ENCODE measurements around the gene HHIPL1. TPM values are rescaled to one million over a fixed set of nuclear protein-coding genes. Genes with fewer than 3 reads are reported as not detected.

The HHIPL1 gene
- total RNA-seq, 2 experiments from 2014 or later = 0.29 to 0.38 TPM

DNA sequence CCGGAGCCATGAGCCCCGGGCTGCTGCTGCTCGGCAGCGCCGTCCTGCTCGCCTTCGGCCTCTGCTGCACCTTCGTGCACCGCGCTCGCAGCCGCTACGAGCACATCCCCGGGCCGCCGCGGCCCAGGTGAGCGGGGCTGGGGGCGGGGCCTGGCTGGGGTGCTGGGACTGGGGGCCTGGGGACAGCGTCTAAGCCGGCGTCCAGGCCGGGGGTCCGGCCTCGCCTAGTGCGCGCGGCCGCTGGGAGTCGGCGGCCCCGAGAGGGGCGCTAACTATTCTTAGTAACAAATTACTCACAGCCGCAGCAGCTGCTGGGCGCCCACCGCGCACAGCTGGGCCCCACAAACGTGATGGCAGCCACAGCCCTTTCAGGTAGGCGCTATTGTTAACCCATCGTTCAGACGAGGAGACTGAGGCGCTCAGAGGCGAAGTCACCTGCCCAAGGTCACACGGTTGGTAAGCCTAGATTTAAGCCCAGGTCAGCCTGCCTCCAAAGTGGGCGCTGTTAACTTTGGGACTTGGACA, 39.5 kb downstream of the HHIPL1 start:
- ChIA-PET POLR2A (interaction anchor here (0.9 to 1.2 kb wide), 4 partner anchors 18 to 691 kb away, joined by 3 to 8 read pairs (median 4); partner anchors contain the start of genes CCDC85C, CCNK and SETD3), CTCF (interaction anchor here (0.6 to 1.5 kb wide), 8 partner anchors 11 to 202 kb away, joined by 3 to 6 read pairs (median 3); partner anchors contain the start of gene CCDC85C)
- no peak for DNase-seq
- Mint-ChIP-seq H3K4me3 (no peak overlapping the region), H3K36me3 (no peaks in the 10 kb centered on the region), H3K4me1 (ENCODE audit: low read depth) (peaks cover 5% of the 10 kb centered on the region), H3K27ac (no peak overlapping the region), H3K9me3 (no peaks in the 10 kb centered on the region), H3K27me3 (peaks cover 9% of the 10 kb centered on the region)
- intact Hi-C loops (cut with micrococcal nuclease) = loop anchor here (1.0 to 10.0 kb wide), 3 partner anchors 167 to 510 kb away; partner anchors contain the start of gene CCNK

DNA sequence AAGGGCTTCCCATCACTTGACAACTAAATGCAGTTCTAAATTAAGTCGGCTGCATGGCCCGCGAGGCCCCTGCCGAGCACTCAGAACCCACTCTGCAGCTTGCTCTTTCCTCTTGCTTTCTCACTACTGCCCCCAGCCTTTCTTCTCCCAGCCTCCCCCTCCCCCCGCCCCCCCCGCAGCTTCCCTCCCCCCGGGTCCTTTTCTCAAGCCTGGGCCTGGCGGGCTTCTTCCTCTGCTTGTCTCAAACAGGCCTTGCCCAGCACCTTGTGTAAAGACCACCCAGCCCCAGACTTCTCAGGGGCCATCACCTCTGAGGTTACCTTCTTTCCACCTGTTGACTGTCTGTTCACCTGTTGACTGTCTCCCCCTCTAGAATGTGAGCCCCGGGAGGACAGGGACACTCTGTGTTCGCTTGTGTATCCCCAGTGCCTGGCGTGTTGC, 40.2 kb downstream of the HHIPL1 start:
- ChIA-PET CTCF (interaction anchor here (1.5 kb wide), 1 partner anchor 201 kb away, joined by 5 read pairs; no protein-coding TSS in a partner anchor), POLR2A (interaction anchor here (1.2 kb wide), 1 partner anchor 204 kb away, joined by 3 read pairs; the partner anchor contains the start of genes CCNK and SETD3)
- H3K4me1 Mint-ChIP-seq (ENCODE audit: low read depth) = peaks cover 5% of the 10 kb centered on the region
- H3K27me3 Mint-ChIP-seq = peaks cover 16% of the 10 kb centered on the region
- H3K36me3 Mint-ChIP-seq = no peaks in the 10 kb centered on the region
- no peak for DNase-seq
- H3K27ac Mint-ChIP-seq = no peak overlapping the region
- peak overlapping the region; percentile 34 for H3K4me3 Mint-ChIP-seq
- no peaks in the 10 kb centered on the region for H3K9me3 Mint-ChIP-seq
- intact Hi-C loops (cut with micrococcal nuclease) = loop anchor here (10.0 kb wide), 1 partner anchor 510 kb away; no protein-coding TSS in a partner anchor

DNA sequence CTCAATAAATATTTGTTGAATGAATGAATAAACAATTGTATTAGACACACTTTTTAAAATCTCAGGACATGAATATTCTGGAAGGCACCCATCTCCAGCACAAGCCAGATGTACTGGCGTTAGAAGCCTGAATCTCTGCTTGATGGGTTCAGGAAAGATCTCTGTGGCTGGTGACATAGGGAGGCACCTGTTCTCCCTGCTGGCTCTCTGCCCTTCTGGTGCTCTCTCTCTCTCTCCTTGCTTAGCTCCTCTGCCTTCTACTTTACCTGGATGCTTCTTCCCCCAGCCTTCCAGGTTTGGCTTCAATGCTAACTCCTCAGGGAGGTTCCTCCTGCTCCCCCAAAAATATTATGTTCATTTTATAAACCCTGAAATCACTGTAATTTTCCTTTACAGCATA, 40.7 kb downstream of the HHIPL1 start:
- Mint-ChIP-seq H3K4me3 (peak overlapping the region; percentile 34), H3K4me1 (ENCODE audit: low read depth) (peaks cover 5% of the 10 kb centered on the region), H3K27ac (no peak overlapping the region), H3K9me3 (no peaks in the 10 kb centered on the region), H3K36me3 (no peaks in the 10 kb centered on the region), H3K27me3 (peaks cover 19% of the 10 kb centered on the region)
- ChIA-PET POLR2A (no interaction called here), CTCF (no interaction called here)
- DNase-seq = no peak
- intact Hi-C loops (cut with micrococcal nuclease) = loop anchor here (10.0 kb wide), 1 partner anchor 509 kb away; no protein-coding TSS in a partner anchor

DNA sequence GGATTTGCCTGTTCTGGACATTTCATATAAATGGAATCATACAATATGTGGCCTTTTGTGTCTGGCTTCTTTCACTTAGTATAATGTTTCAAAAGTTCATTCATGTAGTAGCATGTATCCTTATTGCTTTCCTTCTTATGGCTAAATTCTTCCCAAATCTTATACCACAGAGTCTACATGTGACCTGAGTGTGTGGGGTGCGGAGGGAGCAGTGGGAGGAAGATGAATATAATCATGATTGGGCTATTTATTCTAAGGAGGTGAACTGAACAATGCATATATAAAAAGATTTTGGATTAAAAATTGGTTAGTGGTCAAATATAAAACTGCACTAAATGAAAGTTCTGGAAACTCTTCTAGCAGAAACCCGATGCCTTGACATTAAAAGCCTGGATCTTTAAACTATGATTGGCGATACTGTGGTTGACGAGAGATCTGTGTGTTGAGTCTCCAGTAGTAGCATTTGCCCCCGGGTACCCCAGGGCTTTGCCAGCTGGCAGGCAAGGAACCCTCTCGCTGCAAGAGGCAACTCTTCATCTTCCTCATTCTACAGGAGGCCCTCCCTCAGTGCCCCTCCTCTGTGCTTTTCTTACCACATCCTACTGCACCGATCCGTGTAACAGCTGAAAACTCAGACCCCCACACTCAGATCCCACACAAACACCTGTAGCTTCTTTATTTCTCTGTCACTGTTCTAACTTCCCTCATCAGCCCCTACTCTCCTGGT, 41.8 kb downstream of the HHIPL1 start:
- Mint-ChIP-seq H3K4me3 (no peak overlapping the region), H3K27ac (no peak overlapping the region), H3K36me3 (no peaks in the 10 kb centered on the region), H3K27me3 (peaks cover 22% of the 10 kb centered on the region), H3K9me3 (no peaks in the 10 kb centered on the region), H3K4me1 (ENCODE audit: low read depth) (peaks cover 5% of the 10 kb centered on the region)
- ChIA-PET CTCF (interaction anchor here (1.6 to 2.5 kb wide), 2 partner anchors 10 to 205 kb away, joined by 4 to 12 read pairs; no protein-coding TSS in a partner anchor), POLR2A (no interaction called here)
- no peak for DNase-seq
- intact Hi-C loops (cut with micrococcal nuclease) = loop anchor here (10.0 kb wide), 1 partner anchor 508 kb away; no protein-coding TSS in a partner anchor

DNA sequence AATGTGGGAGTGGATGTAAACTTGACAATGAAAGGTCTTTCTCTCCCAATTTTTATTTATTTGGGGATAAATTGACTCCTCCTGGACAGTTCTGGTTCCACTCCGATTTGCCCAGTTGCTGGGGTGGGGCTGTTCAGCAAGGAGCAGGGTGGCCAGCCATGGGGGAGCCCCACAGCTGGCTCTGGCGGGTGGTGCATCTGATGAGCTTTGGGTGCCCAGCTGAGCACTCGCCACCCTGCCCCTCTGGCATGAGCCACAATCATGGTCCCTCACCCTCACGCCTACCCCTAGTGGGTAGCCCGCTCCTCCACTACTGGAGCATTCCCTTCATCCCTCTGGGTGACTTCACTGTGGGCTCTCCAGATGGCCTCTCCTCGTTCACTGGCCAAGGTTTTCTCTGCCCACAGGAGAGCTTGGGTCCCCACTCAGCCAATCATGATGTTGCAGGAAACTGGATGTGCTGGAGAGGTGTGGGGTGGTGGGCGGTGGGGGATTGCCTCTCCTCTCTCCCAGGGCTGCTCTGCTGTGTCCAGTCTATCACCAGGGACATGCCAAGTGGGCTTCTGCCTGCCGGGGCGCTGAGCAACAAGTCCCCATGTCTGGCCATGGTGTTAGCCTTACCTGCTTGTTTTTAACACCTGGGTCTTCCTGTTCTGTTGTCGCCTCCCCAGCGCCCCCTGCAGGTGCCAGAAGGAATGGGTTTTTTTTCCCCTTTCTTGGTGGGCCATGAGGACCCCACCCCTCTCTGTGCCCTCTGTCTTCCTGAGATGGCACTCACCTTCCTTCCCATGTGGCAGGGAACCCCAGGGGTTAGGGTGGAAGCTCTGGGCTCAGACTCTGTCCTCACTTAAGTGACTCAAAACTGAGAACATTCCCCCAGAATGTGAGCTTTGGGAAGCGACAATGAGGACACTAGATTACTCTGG, 42.6 kb downstream of the HHIPL1 start:
- intact Hi-C loops (cut with micrococcal nuclease) = loop anchor here (10.0 kb wide), 1 partner anchor 507 kb away; no protein-coding TSS in a partner anchor
- Mint-ChIP-seq H3K27ac (no peak overlapping the region), H3K27me3 (peaks cover 22% of the 10 kb centered on the region), H3K36me3 (no peaks in the 10 kb centered on the region), H3K9me3 (no peaks in the 10 kb centered on the region), H3K4me3 (no peak overlapping the region), H3K4me1 (ENCODE audit: low read depth) (peaks cover 5% of the 10 kb centered on the region)
- POLR2A ChIA-PET = no interaction called here
- CTCF ChIA-PET = interaction anchor here (0.7 to 2.5 kb wide), 12 partner anchors 8 to 204 kb away, joined by 3 to 12 read pairs (median 4); no protein-coding TSS in a partner anchor
- DNase-seq = peak; percentile 39

DNA sequence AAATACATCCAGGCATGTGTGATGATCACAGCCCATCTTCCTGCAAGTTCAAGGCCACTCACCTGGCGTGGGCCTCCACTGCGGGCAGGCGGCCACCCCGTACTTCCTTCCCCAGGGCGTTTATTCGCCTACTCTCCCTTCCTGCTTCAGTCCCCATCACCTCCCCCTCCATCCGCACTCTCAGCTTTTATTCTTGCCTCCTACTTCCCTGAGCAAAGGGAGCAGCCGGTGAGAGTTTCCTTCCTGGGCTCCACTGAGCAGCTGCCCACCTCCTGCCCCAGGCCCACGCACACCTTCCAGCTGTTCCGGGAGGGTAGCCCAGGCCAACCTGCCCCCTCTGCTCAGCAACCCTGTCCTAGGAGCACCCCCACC, 43.3 kb downstream of the HHIPL1 start:
- ChIA-PET POLR2A (no interaction called here), CTCF (interaction anchor here (0.7 to 2.5 kb wide), 13 partner anchors 8 to 203 kb away, joined by 3 to 12 read pairs (median 4); no protein-coding TSS in a partner anchor)
- no peaks in the 10 kb centered on the region for H3K9me3 Mint-ChIP-seq
- no peak for DNase-seq
- no peaks in the 10 kb centered on the region for H3K36me3 Mint-ChIP-seq
- H3K27me3 Mint-ChIP-seq = peaks cover 22% of the 10 kb centered on the region
- H3K27ac Mint-ChIP-seq = no peak overlapping the region
- H3K4me1 Mint-ChIP-seq (ENCODE audit: low read depth) = peaks cover 5% of the 10 kb centered on the region
- intact Hi-C loops (cut with micrococcal nuclease) = loop anchor here (10.0 kb wide), 1 partner anchor 507 kb away; no protein-coding TSS in a partner anchor
- no peak overlapping the region for H3K4me3 Mint-ChIP-seq

DNA sequence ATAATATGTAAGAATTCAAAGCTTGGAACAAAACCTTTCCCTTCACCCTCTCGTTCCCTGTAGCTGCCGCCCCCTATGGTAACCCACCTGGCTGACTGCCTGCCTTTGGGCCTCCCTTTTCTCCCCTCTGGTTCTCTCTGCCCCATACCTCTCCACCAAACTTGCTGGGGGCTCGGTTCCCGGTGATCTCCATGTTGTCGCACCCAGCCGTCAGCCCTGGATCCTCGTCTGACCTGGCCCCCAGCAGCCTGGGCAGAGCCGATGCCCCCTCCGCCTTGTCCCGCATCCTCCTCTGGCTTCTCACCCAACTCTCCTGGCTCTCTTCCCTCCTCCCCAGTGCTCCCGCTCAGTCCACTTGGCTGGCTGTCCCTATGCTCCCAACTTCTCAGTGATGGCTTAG, 43.7 kb downstream of the HHIPL1 start:
- Mint-ChIP-seq H3K4me3 (no peak overlapping the region), H3K27ac (no peak overlapping the region), H3K9me3 (no peaks in the 10 kb centered on the region), H3K4me1 (ENCODE audit: low read depth) (peaks cover 5% of the 10 kb centered on the region), H3K27me3 (peaks cover 22% of the 10 kb centered on the region), H3K36me3 (no peaks in the 10 kb centered on the region)
- CTCF ChIA-PET = interaction anchor here (0.7 to 2.5 kb wide), 11 partner anchors 8 to 199 kb away, joined by 3 to 12 read pairs (median 4); no protein-coding TSS in a partner anchor
- POLR2A ChIA-PET = no interaction called here
- intact Hi-C loops (cut with micrococcal nuclease) = loop anchor here (10.0 kb wide), 1 partner anchor 506 kb away; no protein-coding TSS in a partner anchor
- no peak for DNase-seq

DNA sequence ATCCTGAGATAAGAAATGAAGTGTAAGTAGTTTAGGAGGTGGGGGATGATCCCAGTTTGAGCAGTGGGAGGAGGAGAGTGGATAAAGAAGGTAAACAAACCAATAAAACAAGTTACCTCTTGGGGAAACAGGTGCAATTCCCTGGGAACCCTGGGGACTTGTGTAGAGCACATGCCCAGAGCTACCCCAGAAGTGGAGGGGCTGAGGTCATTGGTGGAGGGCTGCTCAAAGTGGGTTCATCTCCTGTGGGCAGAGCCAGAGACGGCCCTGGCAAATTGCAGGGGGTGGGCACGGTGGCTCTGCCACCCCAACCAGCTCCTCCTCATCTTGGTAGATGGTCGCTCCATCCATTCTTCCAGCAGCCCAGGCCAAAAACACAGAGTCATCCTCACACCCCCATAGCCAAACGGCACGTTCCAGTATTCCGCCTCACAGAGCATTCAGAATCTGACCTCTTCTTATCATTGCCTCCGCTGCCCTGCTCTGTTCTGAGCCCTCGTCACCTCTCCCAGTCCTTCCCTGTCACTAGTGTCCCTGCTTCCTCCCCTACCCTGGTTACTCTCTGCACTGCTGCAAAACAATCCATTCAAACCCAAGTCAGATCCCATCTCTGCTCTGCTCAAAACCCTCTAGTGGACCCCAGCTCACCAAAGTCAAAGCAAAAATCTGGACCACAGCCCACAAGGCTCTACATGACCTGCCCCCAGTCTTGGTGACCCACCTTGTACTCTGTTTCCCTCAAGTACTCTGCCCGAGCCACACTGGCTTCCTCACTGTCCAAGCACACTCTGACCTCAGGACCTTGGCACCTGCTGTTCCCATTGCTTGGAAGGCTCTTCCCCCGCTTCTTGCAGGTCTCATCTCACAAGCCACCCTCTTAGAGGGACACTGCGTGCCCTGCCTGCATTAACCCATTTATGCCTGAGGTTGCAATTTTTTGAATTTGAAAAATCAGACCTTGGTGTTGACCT, 44.6 kb downstream of the HHIPL1 start:
- POLR2A ChIA-PET = no interaction called here
- H3K27me3 Mint-ChIP-seq = peaks cover 22% of the 10 kb centered on the region
- H3K4me1 Mint-ChIP-seq (ENCODE audit: low read depth) = peaks cover 5% of the 10 kb centered on the region
- H3K4me3 Mint-ChIP-seq = no peak overlapping the region
- DNase-seq = no peak
- no peaks in the 10 kb centered on the region for H3K36me3 Mint-ChIP-seq
- H3K9me3 Mint-ChIP-seq = no peaks in the 10 kb centered on the region
- no peak overlapping the region for H3K27ac Mint-ChIP-seq
- intact Hi-C loops (cut with micrococcal nuclease) = loop anchor here (10.0 kb wide), 1 partner anchor 505 kb away; no protein-coding TSS in a partner anchor
- CTCF ChIA-PET = interaction anchor here (1.2 to 1.9 kb wide), 4 partner anchors 9 to 198 kb away, joined by 3 to 9 read pairs (median 6); no protein-coding TSS in a partner anchor

DNA sequence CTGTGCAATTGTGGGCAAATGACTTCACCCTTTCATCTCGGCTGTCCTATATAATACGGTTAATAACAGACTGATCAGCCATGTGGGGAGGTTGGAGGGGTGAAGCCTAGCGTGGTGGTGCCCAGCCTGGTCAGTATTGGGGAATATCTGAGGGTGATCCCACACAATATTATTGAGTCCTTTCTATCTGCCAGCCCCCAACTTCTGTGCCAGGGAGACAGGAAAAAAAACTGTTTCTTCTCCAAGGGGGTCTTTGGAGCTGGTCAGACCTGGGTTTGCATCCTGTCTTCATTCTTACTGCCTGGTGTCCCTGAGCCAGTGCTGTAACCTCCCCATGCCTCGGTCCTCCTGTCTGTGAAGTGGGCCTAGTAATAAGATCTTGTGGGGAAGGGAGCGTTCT, 45.7 kb downstream of the HHIPL1 start:
- H3K27ac Mint-ChIP-seq = no peak overlapping the region

DNA sequence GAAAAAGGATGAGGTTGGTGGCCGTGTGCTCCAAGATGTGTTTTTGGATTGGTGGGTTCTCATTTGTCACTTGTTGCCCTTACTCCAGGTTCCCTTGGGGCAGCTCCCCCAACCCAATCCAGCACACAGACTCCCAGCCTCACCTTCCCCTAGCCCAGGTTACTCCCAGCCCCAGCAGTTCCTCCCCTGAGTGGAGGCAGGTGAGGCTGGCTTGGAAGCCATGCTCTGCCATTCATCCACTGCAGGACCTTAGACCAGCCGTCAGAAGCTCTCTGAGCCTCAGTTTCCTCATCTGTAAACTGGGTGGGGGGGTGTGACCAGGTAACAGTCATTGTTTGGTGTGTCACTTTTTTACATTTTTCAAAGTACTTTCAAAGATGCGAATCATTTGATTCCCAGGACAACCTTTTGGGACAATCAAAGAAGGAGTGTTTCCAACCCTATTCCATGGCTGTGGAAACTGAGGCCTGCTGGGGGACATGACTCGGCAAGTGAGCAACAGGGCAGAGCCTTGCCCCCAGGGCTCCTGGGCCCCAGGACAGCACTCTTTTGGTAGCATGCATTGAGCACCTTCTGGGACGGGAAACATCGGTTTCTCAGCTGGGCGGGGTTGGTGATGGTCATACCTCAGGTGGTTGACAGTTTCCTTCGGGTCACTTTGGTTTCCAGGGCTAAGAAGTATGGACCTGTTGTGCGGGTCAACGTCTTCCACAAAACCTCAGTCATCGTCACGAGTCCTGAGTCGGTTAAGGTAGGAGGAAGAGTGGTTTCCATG, 46.4 kb downstream of the HHIPL1 start:
- Mint-ChIP-seq H3K4me1 (ENCODE audit: low read depth) (peaks cover 5% of the 10 kb centered on the region), H3K36me3 (no peaks in the 10 kb centered on the region), H3K9me3 (no peaks in the 10 kb centered on the region), H3K4me3 (no peak overlapping the region), H3K27ac (no peak overlapping the region), H3K27me3 (peaks cover 20% of the 10 kb centered on the region)
- no peak for DNase-seq
- CTCF ChIA-PET = no interaction called here
- POLR2A ChIA-PET = no interaction called here
- intact Hi-C loops (cut with micrococcal nuclease) = no loop called here

More for the DNA sequence above, 45.7 kb downstream of the HHIPL1 start:
- POLR2A ChIA-PET = no interaction called here
- H3K9me3 Mint-ChIP-seq = no peaks in the 10 kb centered on the region
- intact Hi-C loops (cut with micrococcal nuclease) = no loop called here
- no peaks in the 10 kb centered on the region for H3K36me3 Mint-ChIP-seq
- DNase-seq = no peak
- peaks cover 20% of the 10 kb centered on the region for H3K27me3 Mint-ChIP-seq
- no peak overlapping the region for H3K4me3 Mint-ChIP-seq
- H3K4me1 Mint-ChIP-seq (ENCODE audit: low read depth) = peaks cover 5% of the 10 kb centered on the region
- CTCF ChIA-PET = no interaction called here
